A549 treated with Hydrocortisone at 1 μM for 4 hours (cell line): ENCODE data around the gene OR2M7. TPM values are rescaled to one million over a fixed set of nuclear protein-coding genes. Genes with fewer than 3 reads are reported as not detected.

Experiments used
- total RNA-seq: library from RNA; stranded (reverse); fragments of 200-300 nt; extraction: Qiagen RNA extraction; gene quantifications from 5 replicates; pipeline ENCODE4 v1.2.3, GENCODE V29; 2022

The OR2M7 gene
- total RNA-seq, result not detected in 5 replicates

GRCh38 chr1:248324468-248324867 is at the start of gene OR2M7:
TSS of gene OR2M7 (minus strand) at chr1:248324568. CDS start at chr1:248324568, 0 bp downstream.

GRCh38 chr1:248361121-248361715 is 36.9 kb upstream of the OR2M7 start, which contains the start of gene OR2T4:
TSS of gene OR2T4 (plus strand) at chr1:248361665. CDS start at chr1:248361665, 0 bp downstream.

GRCh38 chr1:248348475-248348874 is 24.1 kb upstream of the OR2M7 start, which contains the start of gene OR14C36:
TSS of gene OR14C36 (plus strand) at chr1:248348775. CDS start at chr1:248348775, 0 bp downstream.

GRCh38 chr1:248303324-248303723 is 21.0 kb downstream of the OR2M7 start, which contains the start of gene OR2T12:
TSS of gene OR2T12 (minus strand) at chr1:248303424. CDS start at chr1:248295578, 7,846 bp downstream.

GRCh38 chr1:248277876-248278275 is 46.5 kb downstream of the OR2M7 start, which contains the start of gene OR2T33:
TSS of gene OR2T33 (minus strand) at chr1:248277976. CDS start at chr1:248273814, 4,162 bp downstream.

Other genes starting within 250 kb of the OR2M7 start
- gene OR2L13, start 229.4 kb downstream of the OR2M7 start, total RNA-seq, result not detected in 5 replicates
- gene OR2M5, start 179.4 kb downstream of the OR2M7 start, total RNA-seq, result not detected in 5 replicates
- not detected in 5 replicates for gene OR2M2, start 149.7 kb downstream of the OR2M7 start, total RNA-seq
- gene OR2M3, start 127.3 kb downstream of the OR2M7 start, total RNA-seq, result not detected in 5 replicates
- gene OR2M4, start 93.2 kb downstream of the OR2M7 start, total RNA-seq, result not detected in 5 replicates
- gene OR2T33, start 46.6 kb downstream of the OR2M7 start, total RNA-seq, result not detected in 5 replicates
- gene OR2T12, start 21.1 kb downstream of the OR2M7 start, total RNA-seq, result not detected in 5 replicates
- gene OR14C36, start 24.2 kb upstream of the OR2M7 start, total RNA-seq, result not detected in 5 replicates
- gene OR2T4, start 37.1 kb upstream of the OR2M7 start, total RNA-seq, result not detected in 5 replicates
- not detected in 5 replicates for gene OR2T6, start 51.2 kb upstream of the OR2M7 start, total RNA-seq
- gene OR2T1, start 78.5 kb upstream of the OR2M7 start, total RNA-seq, result not detected in 5 replicates
- gene OR2T2, start 121.1 kb upstream of the OR2M7 start, total RNA-seq, result not detected in 5 replicates
- not detected in 5 replicates for gene OR2T3, start 148.8 kb upstream of the OR2M7 start, total RNA-seq
- not detected in 5 replicates for gene OR2T5, start 164.0 kb upstream of the OR2M7 start, total RNA-seq
- gene OR2G6, start 183.5 kb upstream of the OR2M7 start, total RNA-seq, result not detected in 5 replicates
- not detected in 5 replicates for gene OR2T29, start 238.2 kb upstream of the OR2M7 start, total RNA-seq